ENCODE data around the gene GRWD1. TPM values are rescaled to one million over a fixed set of nuclear protein-coding genes. Genes with fewer than 3 reads are reported as not detected.

GRWD1 gene
- total RNA-seq, 1 experiment from 2014 or later, result 77.4 TPM

DNA sequence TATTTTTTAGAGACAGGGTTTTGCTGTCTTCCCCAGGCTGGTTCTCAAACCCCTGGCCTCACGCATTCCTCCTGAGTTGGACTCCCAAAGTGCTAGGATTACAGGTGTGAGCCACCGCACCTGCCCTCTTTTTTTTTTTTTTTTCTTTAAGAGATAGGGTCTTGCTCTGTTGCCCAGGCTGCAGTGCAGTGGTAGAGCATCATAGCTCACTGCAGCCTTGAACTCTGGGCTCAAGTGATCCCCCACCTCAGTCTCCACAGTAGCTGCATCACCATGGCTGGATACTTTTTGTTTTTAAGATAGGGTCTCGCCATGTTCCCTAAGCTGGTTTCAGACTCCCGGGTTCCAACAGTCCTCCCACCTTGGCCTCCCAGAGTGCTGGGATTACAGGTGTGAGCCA, 11.1 kb downstream of the GRWD1 start:
- H3K36me3 ChIP-seq (ENCODE audit: control insufficient read depth, insufficient read depth, low read length), result no peaks in the 10 kb centered on the region
- intact Hi-C loops (cut with micrococcal nuclease; ENCODE audit: unreplicated experiment), result no loop called here
- H3K9me3 Mint-ChIP-seq (ENCODE audit: unreplicated experiment), result no peaks in the 10 kb centered on the region
- H3K27ac Mint-ChIP-seq (ENCODE audit: unreplicated experiment), result no peak overlapping the region
- no peak overlapping the region for H3K4me3 Mint-ChIP-seq (ENCODE audit: unreplicated experiment)
- H3K27me3 ChIP-seq (replicated peaks; ENCODE audit: control insufficient read depth, insufficient read depth, low read length), result no peaks in the 10 kb centered on the region
- peaks cover 91% of the 10 kb centered on the region for H3K36me3 Mint-ChIP-seq (ENCODE audit: insufficient read depth, unreplicated experiment)
- no peaks in the 10 kb centered on the region for H3K4me1 Mint-ChIP-seq (ENCODE audit: low read depth, unreplicated experiment)
- ChIA-PET POLR2A (no interaction called here), CTCF (no interaction called here)
- TF ChIP-seq, protein P1, sequence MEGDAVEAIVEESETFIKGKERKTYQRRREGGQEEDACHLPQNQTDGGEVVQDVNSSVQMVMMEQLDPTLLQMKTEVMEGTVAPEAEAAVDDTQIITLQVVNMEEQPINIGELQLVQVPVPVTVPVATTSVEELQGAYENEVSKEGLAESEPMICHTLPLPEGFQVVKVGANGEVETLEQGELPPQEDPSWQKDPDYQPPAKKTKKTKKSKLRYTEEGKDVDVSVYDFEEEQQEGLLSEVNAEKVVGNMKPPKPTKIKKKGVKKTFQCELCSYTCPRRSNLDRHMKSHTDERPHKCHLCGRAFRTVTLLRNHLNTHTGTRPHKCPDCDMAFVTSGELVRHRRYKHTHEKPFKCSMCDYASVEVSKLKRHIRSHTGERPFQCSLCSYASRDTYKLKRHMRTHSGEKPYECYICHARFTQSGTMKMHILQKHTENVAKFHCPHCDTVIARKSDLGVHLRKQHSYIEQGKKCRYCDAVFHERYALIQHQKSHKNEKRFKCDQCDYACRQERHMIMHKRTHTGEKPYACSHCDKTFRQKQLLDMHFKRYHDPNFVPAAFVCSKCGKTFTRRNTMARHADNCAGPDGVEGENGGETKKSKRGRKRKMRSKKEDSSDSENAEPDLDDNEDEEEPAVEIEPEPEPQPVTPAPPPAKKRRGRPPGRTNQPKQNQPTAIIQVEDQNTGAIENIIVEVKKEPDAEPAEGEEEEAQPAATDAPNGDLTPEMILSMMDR (IDR thresholded peaks at IDR 0.05; ENCODE audit: insufficient read depth in 1 of 2, low read depth in 1 of 2, low read length in 1 of 2, severe bottlenecking in 1 of 2, unreplicated experiment in 1 of 2), result no peak
- DNase-seq, result no peak
- no peaks in the 10 kb centered on the region for H3K27me3 Mint-ChIP-seq (ENCODE audit: insufficient read depth, unreplicated experiment)
- H3K4me3 ChIP-seq (ENCODE audit: low read depth, low read length), result no peak overlapping the region
- H3K4me1 ChIP-seq, result no peaks in the 10 kb centered on the region
- BruUV-seq (replicated peaks), result no TSS peak
- no peaks in the 10 kb centered on the region for H3K9me3 ChIP-seq

DNA sequence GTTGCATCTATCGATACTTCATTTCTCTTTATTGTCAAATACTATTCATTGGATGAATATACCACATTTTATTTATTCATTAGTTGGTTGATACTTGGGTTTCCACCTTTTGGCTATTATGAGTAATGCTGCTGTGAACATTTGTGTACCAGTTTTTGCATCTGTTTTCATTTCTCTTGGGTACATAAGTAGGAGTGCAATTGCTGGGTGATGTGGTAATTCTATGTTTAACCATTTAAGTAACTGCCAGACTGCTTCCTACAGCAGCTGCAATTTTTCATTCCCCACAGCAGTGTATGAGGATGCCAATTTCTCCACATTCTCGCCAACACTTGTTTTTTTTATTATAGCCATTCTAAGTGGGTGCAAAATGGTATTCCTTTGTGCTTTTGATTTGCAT, 12.2 kb downstream of the GRWD1 start:
- peaks cover 87% of the 10 kb centered on the region for H3K36me3 Mint-ChIP-seq (ENCODE audit: insufficient read depth, unreplicated experiment)

DNA sequence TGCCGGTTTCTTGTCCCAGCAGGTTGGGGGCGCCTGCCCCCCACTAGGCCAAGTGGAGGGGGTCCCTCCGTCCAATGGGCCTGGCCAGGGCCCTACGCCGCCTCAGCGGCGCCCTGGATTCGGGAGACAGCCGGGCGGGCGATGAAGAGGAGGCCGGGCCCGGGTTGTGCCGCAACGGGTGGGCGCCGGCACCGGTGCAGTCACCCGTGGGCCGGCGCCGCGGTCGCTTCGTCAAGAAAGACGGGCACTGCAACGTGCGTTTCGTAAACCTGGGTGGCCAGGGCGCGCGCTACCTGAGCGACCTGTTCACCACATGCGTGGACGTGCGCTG, 15.8 kb downstream of the GRWD1 start:
- H3K36me3 ChIP-seq (ENCODE audit: control insufficient read depth, insufficient read depth, low read length), result no peaks in the 10 kb centered on the region; the same call in 1 of the 2 replicates
- peaks cover 58% of the 10 kb centered on the region for H3K36me3 Mint-ChIP-seq (ENCODE audit: insufficient read depth, unreplicated experiment)
- no peak overlapping the region for H3K27ac Mint-ChIP-seq (ENCODE audit: unreplicated experiment)
- TF ChIP-seq, protein P1 (IDR thresholded peaks at IDR 0.05; ENCODE audit: insufficient read depth in 1 of 2, low read depth in 1 of 2, low read length in 1 of 2, severe bottlenecking in 1 of 2, unreplicated experiment in 1 of 2), result no peak
- CTCF ChIA-PET, result no interaction called here
- no peaks in the 10 kb centered on the region for H3K27me3 Mint-ChIP-seq (ENCODE audit: insufficient read depth, unreplicated experiment)
- no peaks in the 10 kb centered on the region for H3K4me1 Mint-ChIP-seq (ENCODE audit: low read depth, unreplicated experiment)
- intact Hi-C loops (cut with micrococcal nuclease; ENCODE audit: unreplicated experiment), result no loop called here
- H3K4me1 ChIP-seq, result no peaks in the 10 kb centered on the region
- POLR2A ChIA-PET, result no interaction called here
- DNase-seq, result no peak
- no peaks in the 10 kb centered on the region for H3K9me3 ChIP-seq
- H3K4me3 Mint-ChIP-seq (ENCODE audit: unreplicated experiment), result no peak overlapping the region
- no peak overlapping the region for H3K4me3 ChIP-seq (ENCODE audit: low read depth, low read length)
- H3K27me3 ChIP-seq (replicated peaks; ENCODE audit: control insufficient read depth, insufficient read depth, low read length), result no peaks in the 10 kb centered on the region
- no TSS peak for BruUV-seq (replicated peaks)
- no peaks in the 10 kb centered on the region for H3K9me3 Mint-ChIP-seq (ENCODE audit: unreplicated experiment)

More for the DNA sequence above, 12.2 kb downstream of the GRWD1 start:
- Histone ChIP-seq H3K27me3 (replicated peaks; ENCODE audit: control insufficient read depth, insufficient read depth, low read length) (no peaks in the 10 kb centered on the region), H3K36me3 (ENCODE audit: control insufficient read depth, insufficient read depth, low read length) (no peaks in the 10 kb centered on the region; the same call in 1 of the 2 replicates), H3K9me3 (no peaks in the 10 kb centered on the region), H3K4me1 (no peaks in the 10 kb centered on the region), H3K4me3 (ENCODE audit: low read depth, low read length) (no peak overlapping the region)
- BruUV-seq (replicated peaks), result no TSS peak
- POLR2A ChIA-PET, result no interaction called here
- DNase-seq, result no peak
- no peaks in the 10 kb centered on the region for H3K9me3 Mint-ChIP-seq (ENCODE audit: unreplicated experiment)
- intact Hi-C loops (cut with micrococcal nuclease; ENCODE audit: unreplicated experiment), result no loop called here
- TF ChIP-seq, protein P1 (IDR thresholded peaks at IDR 0.05; ENCODE audit: insufficient read depth in 1 of 2, low read depth in 1 of 2, low read length in 1 of 2, severe bottlenecking in 1 of 2, unreplicated experiment in 1 of 2), result no peak
- no peak overlapping the region for H3K4me3 Mint-ChIP-seq (ENCODE audit: unreplicated experiment)
- H3K27me3 Mint-ChIP-seq (ENCODE audit: insufficient read depth, unreplicated experiment), result no peaks in the 10 kb centered on the region
- H3K27ac Mint-ChIP-seq (ENCODE audit: unreplicated experiment), result no peak overlapping the region
- no peaks in the 10 kb centered on the region for H3K4me1 Mint-ChIP-seq (ENCODE audit: low read depth, unreplicated experiment)
- CTCF ChIA-PET, result no interaction called here

Data from Caco-2 (cell line).